ENCODE results near the gene UCK2.

Gene UCK2

GRCh38 chr1:165884009-165884689 lies 56.7 kb downstream of the UCK2 start:
- Histone ChIP-seq H2BK15ac (ENCODE audit: low read depth, poor library complexity, severe bottlenecking) (no peak overlapping the region), H3K4me1 (ENCODE audit: control insufficient read depth, insufficient read depth, low read depth, low read length) (peaks cover 17% of the 10 kb centered on the region), H3K14ac (ENCODE audit: low read length in 2 of 2) (peak overlapping the region in 1 of 2 experiments; percentile 79), H2AK5ac (ENCODE audit: low read length, severe bottlenecking) (peak overlapping the region; percentile 32), H3K4me3 (ENCODE audit: insufficient read depth in 1 of 2, low read depth in 1 of 2, low read length in 2 of 2) (no peak overlapping the region), H3K9ac (ENCODE audit: low read length) (no peak overlapping the region), H3K79me1 (replicated peaks; ENCODE audit: low read length, poor library complexity, severe bottlenecking) (peaks cover 27% of the 10 kb centered on the region), H2BK5ac (ENCODE audit: low read depth, low read length, poor library complexity, severe bottlenecking) (no peak overlapping the region), H3K36me3 (ENCODE audit: control insufficient read depth in 1 of 2, insufficient read depth in 2 of 2, low read depth in 1 of 2, low read length in 2 of 2) (peaks cover 0 to 4% of the 10 kb centered on the region in 2 experiments), H4K91ac (ENCODE audit: low read length) (peak overlapping the region; percentile 11), H3K18ac (ENCODE audit: low read depth in 1 of 2, low read length in 2 of 2) (peak overlapping the region in 1 of 2 experiments; percentile 52), H3K27ac (ENCODE audit: low read length, poor library complexity, severe bottlenecking) (no peak overlapping the region), H3K27me3 (ENCODE audit: control insufficient read depth in 1 of 2, insufficient read depth in 1 of 2, low read length in 2 of 2) (no peaks in the 10 kb centered on the region), H2BK12ac (ENCODE audit: low read length in 2 of 2) (peak overlapping the region in 1 of 2 experiments; percentile 63), H3K4me2 (ENCODE audit: low read length, poor library complexity, severe bottlenecking) (no peak overlapping the region), H3K9me3 (ENCODE audit: control insufficient read depth, low read length) (no peaks in the 10 kb centered on the region), H2AFZ (ENCODE audit: low read depth, low read length) (no peak overlapping the region), H2BK120ac (ENCODE audit: low read depth, low read length) (no peak overlapping the region), H4K8ac (ENCODE audit: low read length) (no peak overlapping the region), H3K23ac (ENCODE audit: low read length in 2 of 2) (no peak overlapping the region), H3K4ac (ENCODE audit: low read depth in 1 of 2, low read length in 2 of 2) (peak overlapping the region in 1 of 2 experiments; percentile 7)
- WGBS: 68% methylated on average over 9 of the region's 9 CpGs
- no peak for DNase-seq

- no peak overlapping the region for H2AFZ ChIP-seq (ENCODE audit: low read depth, low read length)
- H3K18ac ChIP-seq (ENCODE audit: low read depth in 1 of 2, low read length in 2 of 2): peak overlapping the region in 1 of 2 experiments; percentile 12
- H4K91ac ChIP-seq (ENCODE audit: low read length): no peak overlapping the region
- H2BK5ac ChIP-seq (ENCODE audit: low read depth, low read length, poor library complexity, severe bottlenecking): no peak overlapping the region
- no peak overlapping the region for H3K14ac ChIP-seq (ENCODE audit: low read length in 2 of 2)
- H3K9me3 ChIP-seq (ENCODE audit: control insufficient read depth, low read length): no peaks in the 10 kb centered on the region
- H2AK5ac ChIP-seq (ENCODE audit: low read length, severe bottlenecking): peak overlapping the region; percentile 54
- H3K4me2 ChIP-seq (ENCODE audit: low read length, poor library complexity, severe bottlenecking): no peak overlapping the region
- no peak overlapping the region for H4K8ac ChIP-seq (ENCODE audit: low read length)
- no peak overlapping the region for H3K4me3 ChIP-seq (ENCODE audit: insufficient read depth in 1 of 2, low read depth in 1 of 2, low read length in 2 of 2)
- H3K4ac ChIP-seq (ENCODE audit: low read depth in 1 of 2, low read length in 2 of 2): no peak overlapping the region
- peak; percentile 43 for DNase-seq
- no peaks in the 10 kb centered on the region for H3K27me3 ChIP-seq (ENCODE audit: control insufficient read depth in 1 of 2, insufficient read depth in 1 of 2, low read length in 2 of 2)
- no peak overlapping the region for H3K27ac ChIP-seq (ENCODE audit: low read length, poor library complexity, severe bottlenecking)
- peaks cover 0 to 4% of the 10 kb centered on the region in 2 experiments for H3K36me3 ChIP-seq (ENCODE audit: control insufficient read depth in 1 of 2, insufficient read depth in 2 of 2, low read depth in 1 of 2, low read length in 2 of 2)
- H2BK12ac ChIP-seq (ENCODE audit: low read length in 2 of 2): no peak overlapping the region
- no peak overlapping the region for H3K9ac ChIP-seq (ENCODE audit: low read length)
- H3K4me1 ChIP-seq (ENCODE audit: control insufficient read depth, insufficient read depth, low read depth, low read length): peaks cover 19% of the 10 kb centered on the region
- peaks cover 26% of the 10 kb centered on the region for H3K79me1 ChIP-seq (replicated peaks; ENCODE audit: low read length, poor library complexity, severe bottlenecking)
- no peak overlapping the region for H2BK120ac ChIP-seq (ENCODE audit: low read depth, low read length)
- H3K23ac ChIP-seq (ENCODE audit: low read length in 2 of 2): no peak overlapping the region
- 88% methylated on average over 5 of the region's 5 CpGs for WGBS
- H2BK15ac ChIP-seq (ENCODE audit: low read depth, poor library complexity, severe bottlenecking): no peak overlapping the region
Observed at GRCh38 chr1:165884690-165885304, 57.4 kb downstream of the UCK2 start.

- H4K8ac ChIP-seq (ENCODE audit: low read length): no peak overlapping the region
- 100% methylated on average over 2 of the region's 3 CpGs for WGBS
Observed at GRCh38 chr1:165885305-165885694, 57.9 kb downstream of the UCK2 start.

GRCh38 chr1:165886193-165886592 lies 58.8 kb downstream of the UCK2 start:
- no peaks in the 10 kb centered on the region for H3K9me3 ChIP-seq (ENCODE audit: control insufficient read depth, low read length)
- H3K27ac ChIP-seq (ENCODE audit: low read length, poor library complexity, severe bottlenecking): peak overlapping the region; percentile 19
- H2BK15ac ChIP-seq (ENCODE audit: low read depth, poor library complexity, severe bottlenecking): no peak overlapping the region
- no peak for DNase-seq
- no peak overlapping the region for H2AFZ ChIP-seq (ENCODE audit: low read depth, low read length)
- no peak overlapping the region for H4K8ac ChIP-seq (ENCODE audit: low read length)
- peak overlapping the region in 1 of 2 experiments; percentile 58 for H3K4ac ChIP-seq (ENCODE audit: low read depth in 1 of 2, low read length in 2 of 2)
- peaks cover 26% of the 10 kb centered on the region for H3K4me1 ChIP-seq (ENCODE audit: control insufficient read depth, insufficient read depth, low read depth, low read length)
- no peak overlapping the region for H3K14ac ChIP-seq (ENCODE audit: low read length in 2 of 2)
- no peak overlapping the region for H3K4me2 ChIP-seq (ENCODE audit: low read length, poor library complexity, severe bottlenecking)
- H3K4me3 ChIP-seq (ENCODE audit: insufficient read depth in 1 of 2, low read depth in 1 of 2, low read length in 2 of 2): no peak overlapping the region
- H3K27me3 ChIP-seq (ENCODE audit: control insufficient read depth in 1 of 2, insufficient read depth in 1 of 2, low read length in 2 of 2): no peaks in the 10 kb centered on the region
- H2BK12ac ChIP-seq (ENCODE audit: low read length in 2 of 2): no peak overlapping the region
- H3K9ac ChIP-seq (ENCODE audit: low read length): no peak overlapping the region
- peaks cover 0 to 4% of the 10 kb centered on the region in 2 experiments for H3K36me3 ChIP-seq (ENCODE audit: control insufficient read depth in 1 of 2, insufficient read depth in 2 of 2, low read depth in 1 of 2, low read length in 2 of 2)
- no peak overlapping the region for H3K23ac ChIP-seq (ENCODE audit: low read length in 2 of 2)
- peak overlapping the region; percentile 29 for H2AK5ac ChIP-seq (ENCODE audit: low read length, severe bottlenecking)
- 100% methylated on average over 2 of the region's 2 CpGs for WGBS
- H2BK5ac ChIP-seq (ENCODE audit: low read depth, low read length, poor library complexity, severe bottlenecking): no peak overlapping the region
- no peak overlapping the region for H4K91ac ChIP-seq (ENCODE audit: low read length)
- peaks cover 22% of the 10 kb centered on the region for H3K79me1 ChIP-seq (replicated peaks; ENCODE audit: low read length, poor library complexity, severe bottlenecking)
- H2BK120ac ChIP-seq (ENCODE audit: low read depth, low read length): no peak overlapping the region
- H3K18ac ChIP-seq (ENCODE audit: low read depth in 1 of 2, low read length in 2 of 2): no peak overlapping the region

More at GRCh38 chr1:165885305-165885694, 57.9 kb downstream of the UCK2 start:
- peak overlapping the region; percentile 68 for H2AK5ac ChIP-seq (ENCODE audit: low read length, severe bottlenecking)
- H3K27me3 ChIP-seq (ENCODE audit: control insufficient read depth in 1 of 2, insufficient read depth in 1 of 2, low read length in 2 of 2): no peaks in the 10 kb centered on the region
- H3K4me3 ChIP-seq (ENCODE audit: insufficient read depth in 1 of 2, low read depth in 1 of 2, low read length in 2 of 2): no peak overlapping the region
- H4K91ac ChIP-seq (ENCODE audit: low read length): no peak overlapping the region
- H3K23ac ChIP-seq (ENCODE audit: low read length in 2 of 2): no peak overlapping the region
- H3K9ac ChIP-seq (ENCODE audit: low read length): no peak overlapping the region
- H3K9me3 ChIP-seq (ENCODE audit: control insufficient read depth, low read length): no peaks in the 10 kb centered on the region
- H3K79me1 ChIP-seq (replicated peaks; ENCODE audit: low read length, poor library complexity, severe bottlenecking): peaks cover 25% of the 10 kb centered on the region
- H2BK15ac ChIP-seq (ENCODE audit: low read depth, poor library complexity, severe bottlenecking): no peak overlapping the region
- H3K27ac ChIP-seq (ENCODE audit: low read length, poor library complexity, severe bottlenecking): no peak overlapping the region
- no peak overlapping the region for H2BK120ac ChIP-seq (ENCODE audit: low read depth, low read length)
- no peak overlapping the region for H3K4ac ChIP-seq (ENCODE audit: low read depth in 1 of 2, low read length in 2 of 2)
- no peak overlapping the region for H2BK12ac ChIP-seq (ENCODE audit: low read length in 2 of 2)
- peaks cover 22% of the 10 kb centered on the region for H3K4me1 ChIP-seq (ENCODE audit: control insufficient read depth, insufficient read depth, low read depth, low read length)
- no peak overlapping the region for H2AFZ ChIP-seq (ENCODE audit: low read depth, low read length)
- H3K18ac ChIP-seq (ENCODE audit: low read depth in 1 of 2, low read length in 2 of 2): peak overlapping the region in 1 of 2 experiments; percentile 70
- H2BK5ac ChIP-seq (ENCODE audit: low read depth, low read length, poor library complexity, severe bottlenecking): no peak overlapping the region
- DNase-seq: no peak
- no peak overlapping the region for H3K4me2 ChIP-seq (ENCODE audit: low read length, poor library complexity, severe bottlenecking)
- H3K36me3 ChIP-seq (ENCODE audit: control insufficient read depth in 1 of 2, insufficient read depth in 2 of 2, low read depth in 1 of 2, low read length in 2 of 2): peaks cover 0 to 4% of the 10 kb centered on the region in 2 experiments
- H3K14ac ChIP-seq (ENCODE audit: low read length in 2 of 2): no peak overlapping the region
